Upper lobe of left lung (tissue), 6 donors: ENCODE data around the gene TEDC2. TPM values are rescaled to one million over a fixed set of nuclear protein-coding genes. Genes with fewer than 3 reads are reported as not detected.
A peak's percentile ranks its signal among the peaks of the same experiment; 100 is the strongest.

Experiments used
- ATAC-seq, 2 donors: fragments of 200-7000 bp; cut with Tn5 transposase; one replicate each; pipeline ENCODE4 v1.9.1; 2022; ENCODE audit warnings: mild to moderate bottlenecking in 2 of 2, moderate library complexity in 2 of 2; ENCODE audit not compliant: low FRiP score in 2 of 2
- DNase-seq, 2 donors: peaks; one replicate each; pipeline ENCODE4 v3.0.0-alpha.2; 2019 to 2020
- H3K27ac ChIP-seq, 4 donors: fragments of 200-600 bp; sonication (generic); one replicate each; pipeline ENCODE4 v1.5.1; 2016 to 2019
- H3K27me3 ChIP-seq, 4 donors: fragments of 200-600 bp; sonication (generic); one replicate each; pipeline ENCODE4 v1.5.1; 2017 to 2019
- H3K36me3 ChIP-seq, 4 donors: fragments of 200-600 bp; sonication (generic); one replicate each; pipeline ENCODE4 v1.5.1; 2016 to 2019
- H3K4me1 ChIP-seq, 4 donors: fragments of 200-600 bp; sonication (generic); one replicate each; pipeline ENCODE4 v1.5.1; 2018 to 2019
- H3K4me3 ChIP-seq, 4 donors: fragments of 200-600 bp; sonication (generic); one replicate each; pipeline ENCODE4 v1.5.1; 2017 to 2019; ENCODE audit warnings: mild to moderate bottlenecking in 2 of 4, moderate library complexity in 1 of 4
- H3K9me3 ChIP-seq, 4 donors: fragments of 200-600 bp; sonication (generic); one replicate each; pipeline ENCODE4 v1.5.1; 2018 to 2019
- CTCF ChIP-seq, 6 experiments: fragments of 450-650 bp in 4 of 6; fragments of 200-600 bp in 2 of 6; sonication (generic) in 2 of 6; IDR thresholded peaks; one replicate each; pipeline ENCODE4 v1.5.1; 2016 to 2019; ENCODE audit warnings: antibody characterized with exemption in 6 of 6
- EP300 ChIP-seq, 4 donors: sonication (generic); formaldehyde crosslinking; IDR thresholded peaks; one replicate each; pipeline ENCODE4 v1.5.1; 2017; ENCODE audit warnings: antibody characterized with exemption in 4 of 4, control low read depth in 2 of 4
- POLR2A ChIP-seq, 4 donors: fragments of 450-650 bp; IDR thresholded peaks; one replicate each; pipeline ENCODE4 v1.5.1; 2016 to 2017; ENCODE audit warnings: antibody characterized with exemption in 4 of 4, mild to moderate bottlenecking in 2 of 4
- POLR2AphosphoS5 ChIP-seq, 2 donors: sonication (generic); formaldehyde crosslinking; IDR thresholded peaks; one replicate each; pipeline ENCODE4 v1.5.1; 2017; ENCODE audit warnings: antibody characterized with exemption in 2 of 2
- WGBS, 2 donors: methylation state at CpG; one replicate each; pipeline ENCODE4 v1.1.5; 2017 to 2018; 5-methylcytosine and 5-hydroxymethylcytosine counted together
- small RNA-seq, 4 donors: library from RNA; depleted of rRNA; stranded (forward); fragments of <200 nt; gene quantifications; one replicate each; pipeline ENCODE3, GENCODE V24; 2016
- total RNA-seq, 6 donors: library from RNA; depleted of rRNA in 4 of 6; stranded (reverse); fragments of >200 nt in 4 of 6; gene quantifications; one replicate each; pipeline versions ENCODE4 v1.1.0 to v1.2.1, GENCODE V29; 2016 to 2021
- donor health status: DM: no; HTN: no; CAD: no; lungs with moderate emphysema.
- donor health status: DM: no; HTN: yes; CAD: no; lungs with severe emphysema.

Gene TEDC2
- total RNA-seq, 6 donors from 2014 or later = 0.61 to 2.7 (median 1.7) TPM; not detected in 1

GRCh38 chr16:2513405-2514332 lies 53.8 kb downstream of the TEDC2 start, which contains the start of gene ATP6V0C:
TSS of gene ATP6V0C (plus strand) at chr16:2513952. CDS start at chr16:2514104, 152 bp downstream.
- Histone ChIP-seq H3K27ac (peak within 1 kb of the TSS; percentile 98 to 100 (median 99)), H3K4me1 (peaks cover 47 to 64% (median 57%) of the 10 kb centered on the region in 4 donors), H3K36me3 (no peaks in the 10 kb centered on the region), H3K9me3 (no peaks in the 10 kb centered on the region), H3K27me3 (no peaks in the 10 kb centered on the region), H3K4me3 (peak within 1 kb of the TSS; percentile 77 to 90 (median 82))
- WGBS, 2 donors = 0 to 8% methylated on average over 3 to 28 of the region's 122 CpGs
- ATAC-seq (peak; percentile 91 to 92), DNase-seq (peak; percentile 96 to 99)
- TF ChIP-seq POLR2AphosphoS5 (IDR thresholded peaks at IDR 0.05) (peak; percentile 93 to 96), CTCF (IDR thresholded peaks at IDR 0.05) (peak in 2 of 6 experiments; percentile 19 to 24), EP300 (IDR thresholded peaks at IDR 0.05) (peak in 1 of 4 donors; percentile 48), POLR2A (IDR thresholded peaks at IDR 0.05) (peak; percentile 65 to 96 (median 92))

Small RNAs within 50 kb of the gene (small RNA-seq; reads per million reads assigned to genes)
- gene MIR6768 = 0 reads per million in 4 donors

Other genes starting within 250 kb of the TEDC2 start
- 10 to 100 TPM in 3 of 6 donors, 1 to 10 TPM in 3; 4.0 to 70.2 (median 10.8) TPM for gene BRICD5, start 249.2 kb upstream of the TEDC2 start, total RNA-seq
- gene PGP, start 245.3 kb upstream of the TEDC2 start, total RNA-seq = 10 to 100 TPM; 18.6 to 32.5 (median 21.7) TPM
- 100 to 1,000 TPM in 1 of 6 donors, 10 to 100 TPM in 5; 24.9 to 153 (median 32.9) TPM for gene E4F1, start 236.5 kb upstream of the TEDC2 start, total RNA-seq
- 1 to 10 TPM in 3 of 6 donors, under 1 TPM in 1, not detected in 2; 0.79 to 2.1 (median 1.5) TPM for gene DNASE1L2, start 223.7 kb upstream of the TEDC2 start, total RNA-seq
- 10 to 100 TPM; 48.1 to 75.5 (median 68.2) TPM for gene ECI1, start 208.5 kb upstream of the TEDC2 start, total RNA-seq
- 100 to 1,000 TPM in 5 of 6 donors, 10 to 100 TPM in 1; 92.2 to 142 (median 114) TPM for gene RNPS1, start 192.0 kb upstream of the TEDC2 start, total RNA-seq
- gene ABCA3, start 119.4 kb upstream of the TEDC2 start, total RNA-seq = 100 to 1,000 TPM; 337 to 619 (median 455) TPM
- 1 to 10 TPM; 2.7 to 5.2 (median 3.9) TPM for gene CCNF, start 30.7 kb upstream of the TEDC2 start, total RNA-seq
- gene NTN3, start 11.2 kb downstream of the TEDC2 start, total RNA-seq = not detected
- gene TBC1D24, start 15.0 kb downstream of the TEDC2 start, total RNA-seq = 10 to 100 TPM; 25.9 to 49.6 (median 37.2) TPM
- 100 to 1,000 TPM in 4 of 6 donors, 10 to 100 TPM in 2; 84.9 to 332 (median 164) TPM for gene ATP6V0C, start 53.8 kb downstream of the TEDC2 start, total RNA-seq
- gene AMDHD2, start 60.3 kb downstream of the TEDC2 start, total RNA-seq = 100 to 1,000 TPM in 1 of 6 donors, 10 to 100 TPM in 5; 33.0 to 126 (median 68.4) TPM
- 10 to 100 TPM in 2 of 6 donors, 1 to 10 TPM in 3, under 1 TPM in 1; 0.91 to 17.0 (median 5.4) TPM for gene CEMP1, start 71.3 kb downstream of the TEDC2 start, total RNA-seq
- 10 to 100 TPM; 39.4 to 83.1 (median 67.2) TPM for gene PDPK1, start 77.9 kb downstream of the TEDC2 start, total RNA-seq
- gene KCTD5, start 222.4 kb downstream of the TEDC2 start, total RNA-seq = 10 to 100 TPM; 25.7 to 45.5 (median 33.0) TPM